Measurements from ENCODE around the gene THSD4.

Gene THSD4

GRCh38 chr15:71646767-71647486 is 531.7 kb downstream of the THSD4 start:
- no peak overlapping the region for H3K4me3 ChIP-seq (replicated peaks; ENCODE audit: insufficient read depth, low read length)
- no peaks in the 10 kb centered on the region for H3K27me3 ChIP-seq (ENCODE audit: insufficient read depth, poor library complexity, severe bottlenecking)
- H3K27ac ChIP-seq (replicated peaks): no peak overlapping the region
- DNase-seq (ENCODE audit: low read depth in 1 of 2, low spot score in 1 of 2): no peak
- TF ChIP-seq CTCF (IDR thresholded peaks at IDR 0.05; ENCODE audit: insufficient read depth, low read length) (no peak), POLR2AphosphoS5 (IDR thresholded peaks at IDR 0.05; ENCODE audit: low read depth) (no peak), GABPA (IDR thresholded peaks at IDR 0.05; ENCODE audit: low read depth) (no peak), SPI1 (IDR thresholded peaks at IDR 0.05; ENCODE audit: borderline replicate concordance, low read depth) (no peak)
- TF ChIP-seq, protein P1, sequence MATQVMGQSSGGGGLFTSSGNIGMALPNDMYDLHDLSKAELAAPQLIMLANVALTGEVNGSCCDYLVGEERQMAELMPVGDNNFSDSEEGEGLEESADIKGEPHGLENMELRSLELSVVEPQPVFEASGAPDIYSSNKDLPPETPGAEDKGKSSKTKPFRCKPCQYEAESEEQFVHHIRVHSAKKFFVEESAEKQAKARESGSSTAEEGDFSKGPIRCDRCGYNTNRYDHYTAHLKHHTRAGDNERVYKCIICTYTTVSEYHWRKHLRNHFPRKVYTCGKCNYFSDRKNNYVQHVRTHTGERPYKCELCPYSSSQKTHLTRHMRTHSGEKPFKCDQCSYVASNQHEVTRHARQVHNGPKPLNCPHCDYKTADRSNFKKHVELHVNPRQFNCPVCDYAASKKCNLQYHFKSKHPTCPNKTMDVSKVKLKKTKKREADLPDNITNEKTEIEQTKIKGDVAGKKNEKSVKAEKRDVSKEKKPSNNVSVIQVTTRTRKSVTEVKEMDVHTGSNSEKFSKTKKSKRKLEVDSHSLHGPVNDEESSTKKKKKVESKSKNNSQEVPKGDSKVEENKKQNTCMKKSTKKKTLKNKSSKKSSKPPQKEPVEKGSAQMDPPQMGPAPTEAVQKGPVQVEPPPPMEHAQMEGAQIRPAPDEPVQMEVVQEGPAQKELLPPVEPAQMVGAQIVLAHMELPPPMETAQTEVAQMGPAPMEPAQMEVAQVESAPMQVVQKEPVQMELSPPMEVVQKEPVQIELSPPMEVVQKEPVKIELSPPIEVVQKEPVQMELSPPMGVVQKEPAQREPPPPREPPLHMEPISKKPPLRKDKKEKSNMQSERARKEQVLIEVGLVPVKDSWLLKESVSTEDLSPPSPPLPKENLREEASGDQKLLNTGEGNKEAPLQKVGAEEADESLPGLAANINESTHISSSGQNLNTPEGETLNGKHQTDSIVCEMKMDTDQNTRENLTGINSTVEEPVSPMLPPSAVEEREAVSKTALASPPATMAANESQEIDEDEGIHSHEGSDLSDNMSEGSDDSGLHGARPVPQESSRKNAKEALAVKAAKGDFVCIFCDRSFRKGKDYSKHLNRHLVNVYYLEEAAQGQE (IDR thresholded peaks at IDR 0.05; ENCODE audit: insufficient replicate concordance, low read depth): no peak

DNA sequence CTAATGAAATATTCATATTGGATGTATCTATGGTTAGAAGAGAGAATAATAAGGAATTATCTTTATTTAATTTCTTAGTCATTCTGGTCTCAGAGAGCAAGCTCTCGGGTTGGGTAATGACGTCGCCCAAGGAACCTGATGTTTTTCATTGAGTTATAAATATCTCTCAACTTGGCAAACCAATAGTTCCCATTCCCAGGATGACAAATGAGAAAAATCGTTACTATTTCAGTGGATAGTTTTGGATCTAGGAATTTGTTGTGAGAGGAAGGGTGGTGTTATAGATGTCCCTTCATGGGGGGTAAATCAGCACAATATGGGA is 532.2 kb downstream of the THSD4 start:
- Histone ChIP-seq H3K27me3 (ENCODE audit: insufficient read depth, poor library complexity, severe bottlenecking) (no peaks in the 10 kb centered on the region), H3K27ac (replicated peaks) (no peak overlapping the region), H3K4me3 (replicated peaks; ENCODE audit: insufficient read depth, low read length) (no peak overlapping the region)
- TF ChIP-seq SPI1 (IDR thresholded peaks at IDR 0.05; ENCODE audit: borderline replicate concordance, low read depth): no peak
- no peak for TF ChIP-seq CTCF (IDR thresholded peaks at IDR 0.05; ENCODE audit: insufficient read depth, low read length)
- TF ChIP-seq GABPA (IDR thresholded peaks at IDR 0.05; ENCODE audit: low read depth): no peak
- TF ChIP-seq, protein P1 (IDR thresholded peaks at IDR 0.05; ENCODE audit: insufficient replicate concordance, low read depth): no peak
- TF ChIP-seq POLR2AphosphoS5 (IDR thresholded peaks at IDR 0.05; ENCODE audit: low read depth): no peak
- DNase-seq (ENCODE audit: low read depth in 1 of 2, low spot score in 1 of 2): no peak

- no peak for DNase-seq (ENCODE audit: low read depth in 1 of 2, low spot score in 1 of 2)
- TF ChIP-seq SPI1 (IDR thresholded peaks at IDR 0.05; ENCODE audit: borderline replicate concordance, low read depth) (no peak), CTCF (IDR thresholded peaks at IDR 0.05; ENCODE audit: insufficient read depth, low read length) (no peak), GABPA (IDR thresholded peaks at IDR 0.05; ENCODE audit: low read depth) (no peak), POLR2AphosphoS5 (IDR thresholded peaks at IDR 0.05; ENCODE audit: low read depth) (no peak)
- TF ChIP-seq, protein P1 (IDR thresholded peaks at IDR 0.05; ENCODE audit: insufficient replicate concordance, low read depth): no peak
- H3K27me3 ChIP-seq (ENCODE audit: insufficient read depth, poor library complexity, severe bottlenecking): no peaks in the 10 kb centered on the region
- H3K4me3 ChIP-seq (replicated peaks; ENCODE audit: insufficient read depth, low read length): no peak overlapping the region
- no peak overlapping the region for H3K27ac ChIP-seq (replicated peaks)
Measured at GRCh38 chr15:71648095-71648494, 532.8 kb downstream of the THSD4 start.

All from HL-60 (cell line).